NCI-H524 (cell line): ENCODE data around the gene KIF4A.

Experiments used
- DNase-seq, 2 experiments: peaks; one replicate each; lab custom pipeline; 2025; lab: John Stamatoyannopoulos, UW

KIF4A gene

DNA sequence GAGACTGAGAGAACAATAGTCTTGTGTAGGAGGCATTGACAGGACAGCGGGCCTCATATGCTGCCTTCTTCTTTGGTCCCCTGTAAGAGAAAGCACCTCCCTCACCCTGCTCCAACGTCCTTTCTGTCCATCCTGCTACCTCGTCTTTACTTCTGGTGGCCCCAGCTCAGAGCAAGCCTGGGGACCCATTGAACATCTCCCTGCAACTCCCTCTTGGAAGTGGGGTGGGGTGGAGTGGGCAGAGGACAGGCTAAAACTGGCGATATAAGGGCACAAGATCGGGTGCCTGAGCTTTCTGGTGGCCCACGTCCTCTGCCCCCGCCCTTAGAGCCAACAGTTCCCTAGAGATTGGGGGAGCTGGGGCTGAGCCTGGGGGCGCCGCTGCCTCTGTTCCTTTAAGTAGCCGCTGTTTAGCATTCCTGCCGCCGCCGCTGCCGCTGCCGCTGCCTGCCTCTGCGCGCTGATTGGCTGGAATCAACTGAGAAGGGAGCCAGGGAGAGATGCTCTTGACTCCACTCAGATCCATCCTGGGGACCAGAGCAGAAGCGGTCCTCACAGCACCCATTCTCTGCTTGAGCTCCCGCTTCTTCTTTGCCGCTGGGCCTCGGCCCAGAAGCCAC is 154.5 kb downstream of the KIF4A start, which contains the start of gene DLG3:
Gene DLG3 (plus strand): TSS at position 510 of the 620 bp plus-strand sequence. CDS start 367 bp downstream, outside the sequence.
- peak; percentile 65 to 81 for DNase-seq

DNA sequence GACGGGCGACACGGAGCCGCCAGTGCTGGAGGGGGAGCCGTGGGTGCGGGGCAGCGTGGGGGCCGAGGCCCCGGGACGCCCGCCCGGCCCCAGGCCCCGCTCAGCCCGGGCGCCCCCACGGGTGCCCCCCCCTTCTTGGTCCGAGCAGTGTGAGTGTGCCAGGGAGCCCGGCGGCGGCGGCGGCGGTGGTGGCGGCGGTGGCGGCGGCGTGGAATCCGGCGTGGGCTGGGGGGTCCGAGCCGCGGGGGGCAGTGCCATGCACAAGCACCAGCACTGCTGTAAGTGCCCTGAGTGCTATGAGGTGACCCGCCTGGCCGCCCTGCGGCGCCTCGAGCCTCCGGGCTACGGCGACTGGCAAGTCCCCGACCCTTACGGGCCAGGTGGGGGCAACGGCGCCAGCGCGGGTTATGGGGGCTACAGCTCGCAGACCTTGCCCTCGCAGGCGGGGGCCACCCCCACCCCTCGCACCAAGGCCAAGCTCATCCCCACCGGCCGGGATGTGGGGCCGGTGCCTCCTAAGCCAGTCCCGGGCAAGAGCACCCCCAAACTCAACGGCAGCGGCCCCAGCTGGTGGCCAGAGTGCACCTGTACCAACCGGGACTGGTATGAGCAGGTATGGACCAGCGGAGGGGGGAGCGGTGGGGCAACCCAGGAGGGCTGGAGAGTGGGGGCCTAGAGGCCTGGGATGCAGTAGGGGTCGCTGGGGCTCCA is 155.2 kb downstream of the KIF4A start:
- DNase-seq: peak; percentile 12 to 40

DNA sequence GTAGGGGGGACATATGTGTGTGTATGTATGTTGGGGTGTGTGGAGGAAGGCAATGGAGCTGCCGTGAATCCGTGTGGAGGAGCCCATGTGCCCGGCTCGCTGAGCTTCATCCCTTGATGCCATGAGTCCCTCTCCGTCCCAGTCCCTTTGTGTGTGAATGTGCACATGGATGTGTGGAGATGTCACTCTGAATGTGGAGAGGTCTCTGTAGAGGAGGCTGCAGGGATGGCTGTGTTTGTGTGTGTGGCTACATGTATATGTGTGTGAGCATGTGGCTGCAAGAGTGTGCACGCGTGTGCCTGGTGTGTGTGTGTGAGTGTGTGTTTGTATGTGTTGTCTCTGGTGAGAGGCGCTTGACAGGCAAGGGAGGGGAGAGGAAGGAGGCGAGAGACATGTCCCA is 156.0 kb downstream of the KIF4A start:
- peak in 1 of 2 experiments; percentile 41 for DNase-seq

DNA sequence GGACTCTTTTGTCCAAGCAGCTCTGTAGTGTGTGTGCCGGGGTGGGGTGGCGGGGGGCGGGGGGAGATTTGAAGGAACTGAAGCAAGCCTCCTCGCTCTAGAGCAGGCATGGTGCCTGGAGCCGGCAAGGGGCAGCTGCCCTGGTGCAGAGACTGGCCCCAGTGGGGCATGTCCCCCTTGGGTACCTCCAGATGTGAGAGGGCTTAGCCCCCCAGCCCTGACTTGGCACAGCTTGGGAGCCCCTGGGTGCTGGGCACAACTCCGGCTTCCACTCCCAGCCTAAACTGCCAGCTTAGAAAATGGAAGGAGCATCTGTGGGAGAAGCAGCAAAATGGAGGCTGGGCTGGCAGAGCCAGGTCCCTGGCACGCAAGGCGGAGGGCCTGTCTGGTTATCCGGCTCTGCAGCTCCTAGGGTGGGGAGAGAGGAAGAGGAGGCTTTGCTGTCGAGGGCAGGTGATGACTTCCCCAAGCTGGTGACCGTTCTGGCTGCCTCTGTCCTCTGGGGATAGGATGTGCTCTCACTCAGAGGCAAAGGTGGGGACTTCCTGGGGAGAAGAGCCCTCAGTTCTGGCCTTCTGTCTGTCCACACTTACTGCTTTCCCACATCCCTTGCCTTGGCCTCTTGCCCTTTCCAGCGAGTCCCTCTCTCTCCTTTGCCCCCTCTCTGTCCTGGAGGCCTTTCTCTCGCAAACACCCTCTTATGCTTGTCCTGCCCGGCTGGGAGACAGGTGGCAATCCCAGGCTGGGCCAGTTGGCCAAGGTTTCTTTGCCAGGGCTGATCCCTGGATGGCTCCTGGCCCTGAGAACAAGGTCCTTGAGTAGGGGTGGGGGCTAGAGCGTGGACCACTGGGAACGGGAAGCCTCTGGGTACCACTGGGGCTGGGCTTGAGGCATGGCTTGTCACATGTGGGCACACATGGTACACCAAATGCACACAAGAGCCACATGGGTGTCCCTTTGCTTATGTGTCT is 156.8 kb downstream of the KIF4A start:
- no peak for DNase-seq

DNA sequence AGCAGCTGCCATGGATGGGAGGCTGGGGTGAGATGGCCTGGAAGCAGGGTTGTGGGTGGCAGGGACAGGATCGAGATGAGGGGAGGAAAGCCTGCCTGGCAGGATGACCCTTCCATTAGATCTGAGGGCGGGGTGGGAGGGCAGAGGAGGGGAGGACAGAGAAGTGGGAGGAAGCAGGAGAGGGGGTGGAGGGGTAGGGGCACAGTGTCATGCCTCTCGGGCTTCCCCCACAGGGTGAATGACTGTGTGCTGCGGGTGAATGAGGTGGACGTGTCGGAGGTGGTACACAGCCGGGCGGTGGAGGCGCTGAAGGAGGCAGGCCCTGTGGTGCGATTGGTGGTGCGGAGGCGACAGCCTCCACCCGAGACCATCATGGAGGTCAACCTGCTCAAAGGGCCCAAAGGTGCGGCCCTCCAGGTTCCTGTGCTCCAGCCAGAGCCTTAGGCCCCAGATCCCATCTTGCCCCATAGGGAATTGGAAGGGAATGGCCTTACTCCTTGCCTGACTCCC is 159.6 kb downstream of the KIF4A start:
- DNase-seq: no peak

DNA sequence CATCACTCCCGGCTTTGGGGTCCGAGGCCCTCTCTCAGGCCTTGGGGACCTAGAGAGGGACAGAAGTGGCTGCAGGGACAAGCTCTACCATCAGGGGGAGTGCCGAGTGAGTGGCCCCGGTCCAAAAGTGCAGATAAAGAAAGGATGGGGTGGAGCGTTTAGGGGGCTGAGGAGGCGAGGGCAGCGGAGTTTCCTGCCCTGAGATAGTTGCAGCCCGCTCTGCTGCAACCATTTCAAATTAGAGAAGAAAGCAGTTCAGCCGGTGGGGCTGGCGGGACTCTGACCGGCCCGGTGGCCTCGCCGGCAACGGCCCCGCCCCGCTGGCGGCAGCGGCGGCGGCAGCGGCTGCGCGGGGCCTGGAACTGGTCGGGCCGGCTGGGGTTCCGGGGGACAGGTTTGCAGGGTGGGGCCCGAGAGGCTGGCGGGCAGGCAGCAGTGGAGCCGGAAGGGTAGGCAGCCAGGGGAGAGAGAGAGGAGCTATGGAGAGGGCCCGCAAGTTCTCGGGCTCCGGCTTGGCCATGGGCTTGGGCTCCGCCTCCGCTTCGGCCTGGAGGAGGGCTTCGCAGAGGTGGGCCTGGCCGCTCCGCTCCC is 162.3 kb downstream of the KIF4A start:
- no peak for DNase-seq

DNA sequence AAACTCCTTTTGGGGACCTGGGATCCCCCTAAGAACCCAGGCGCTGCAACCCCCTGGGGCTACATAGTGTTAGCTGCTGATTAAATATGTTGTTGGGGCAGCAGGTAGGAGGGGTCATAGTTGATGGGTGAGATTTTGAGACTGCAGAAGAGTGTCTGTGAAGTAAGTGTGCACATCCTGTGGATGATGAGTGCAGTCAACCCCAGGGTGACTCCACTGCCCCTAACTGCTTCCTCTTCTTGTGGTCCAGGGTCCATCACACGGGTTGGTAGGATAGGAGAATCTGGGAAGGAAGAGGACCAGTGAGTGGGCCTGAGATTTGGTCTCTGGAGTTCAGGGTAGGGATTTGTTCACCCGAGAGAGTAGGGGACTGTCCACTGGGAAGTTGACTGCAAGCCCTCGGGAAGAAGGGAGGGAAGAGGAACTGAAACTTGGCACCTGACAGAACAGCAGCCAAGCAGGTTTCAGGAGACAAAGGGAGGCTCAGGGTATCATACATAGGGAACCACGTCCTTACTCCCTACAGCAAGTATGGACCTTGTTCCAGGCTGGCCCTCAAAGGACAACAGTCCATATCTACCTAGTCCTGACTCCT is 163.2 kb downstream of the KIF4A start:
- no peak for DNase-seq

DNA sequence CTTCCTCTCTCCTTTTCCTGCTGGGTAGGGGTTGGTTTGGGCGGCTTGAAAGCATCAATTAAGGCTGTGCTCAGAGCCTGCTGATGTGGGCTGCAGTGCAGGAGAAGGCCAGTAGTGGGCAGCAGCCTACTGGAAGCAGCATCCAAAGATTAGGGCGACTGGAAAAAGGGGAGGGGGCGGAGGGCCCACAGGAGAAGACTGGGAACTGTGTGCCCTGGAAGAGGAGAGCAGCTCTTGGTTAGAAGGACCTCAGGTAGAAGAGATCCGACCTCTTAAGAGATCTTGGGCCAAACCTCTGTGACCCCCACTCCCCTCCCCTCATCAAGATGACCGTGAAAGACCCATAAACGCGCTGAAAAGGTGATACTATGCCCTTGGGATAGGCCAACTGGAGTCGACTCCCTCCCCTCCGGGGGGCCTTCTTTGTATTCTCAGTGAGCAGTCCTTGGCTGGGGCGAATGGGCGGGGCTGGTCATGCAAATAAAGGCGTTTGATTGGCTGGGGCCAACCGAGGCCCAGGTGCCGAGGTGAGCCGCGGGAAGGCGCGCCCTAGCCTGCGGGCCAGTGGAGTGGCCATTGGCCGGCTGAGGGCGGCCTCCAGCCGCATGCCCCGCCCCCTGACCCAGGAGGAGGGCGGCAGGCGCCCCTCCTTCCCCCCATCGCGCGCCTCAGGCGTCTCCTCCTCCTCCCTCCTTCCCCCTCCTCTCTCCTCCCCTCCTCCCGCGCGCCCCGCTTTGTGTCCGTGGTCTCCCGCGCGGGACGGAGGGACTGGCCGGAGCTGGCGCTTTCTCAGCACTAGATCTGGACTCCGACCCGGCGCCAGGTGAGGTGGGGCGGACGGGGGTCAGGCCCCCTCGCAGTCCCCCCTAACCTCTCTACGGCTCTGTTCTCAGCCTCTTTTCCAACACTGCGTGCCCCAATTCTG is 164.8 kb downstream of the KIF4A start:
- peak; percentile 17 to 39 for DNase-seq

DNA sequence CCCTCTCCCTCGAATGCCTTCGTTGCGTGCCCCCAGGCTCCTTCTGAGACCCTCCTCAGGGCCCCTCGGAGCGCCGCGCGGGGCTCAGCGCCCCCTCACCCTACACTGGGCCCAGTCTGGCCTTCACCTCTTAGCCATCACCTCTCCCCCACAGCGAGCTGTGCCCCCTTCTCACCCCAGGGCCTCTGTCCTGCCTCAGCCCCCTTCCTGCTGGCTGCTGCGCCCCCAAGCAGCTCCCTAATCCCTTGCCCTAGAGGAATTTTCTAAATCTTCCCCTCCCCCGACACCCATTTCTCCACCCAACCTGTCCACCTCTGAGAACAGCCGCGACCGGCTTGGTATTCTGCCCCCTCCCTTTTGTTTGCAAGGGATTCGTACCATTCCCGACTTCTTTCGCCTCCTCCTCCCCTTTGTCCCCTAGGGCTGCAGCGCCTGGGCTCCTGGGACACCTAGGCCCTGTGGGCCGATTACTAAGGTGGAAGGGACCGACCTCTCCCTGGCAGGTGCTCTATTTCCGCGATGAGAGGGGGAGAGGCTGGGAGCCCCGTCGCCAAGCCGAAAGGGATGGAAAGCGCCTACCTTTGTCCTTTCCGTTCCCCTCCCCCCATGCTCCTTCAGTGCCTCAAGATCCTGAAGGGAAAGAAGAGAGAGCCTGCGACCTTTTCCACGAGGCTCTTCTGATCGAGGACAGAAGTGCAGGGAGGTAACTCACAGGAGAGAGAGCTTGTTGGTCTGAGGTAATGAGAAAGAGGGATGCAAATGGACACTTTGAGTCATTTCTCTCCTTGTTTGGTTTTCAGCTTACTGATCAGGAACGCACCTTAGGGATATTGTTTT is 165.7 kb downstream of the KIF4A start:
- no peak for DNase-seq

DNA sequence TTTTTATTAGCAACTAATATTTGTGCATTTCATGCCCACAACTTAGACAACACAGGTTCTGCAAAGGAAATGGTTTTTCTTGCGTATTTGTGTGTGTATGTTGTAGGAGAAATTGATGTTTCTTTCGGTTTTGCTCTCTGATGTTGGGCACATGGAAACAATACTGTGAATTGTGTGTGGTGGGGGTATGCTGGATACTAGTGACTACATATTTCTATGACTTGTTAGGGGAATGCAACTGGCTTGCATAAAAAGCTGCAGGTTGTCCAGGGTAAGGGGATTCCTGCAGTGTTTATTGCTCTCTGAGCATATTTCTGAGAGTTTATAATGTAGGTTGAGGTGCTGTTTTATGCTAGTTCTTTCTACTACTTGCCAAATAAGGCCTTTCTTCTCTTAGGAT is 166.4 kb downstream of the KIF4A start:
- DNase-seq: no peak

DNA sequence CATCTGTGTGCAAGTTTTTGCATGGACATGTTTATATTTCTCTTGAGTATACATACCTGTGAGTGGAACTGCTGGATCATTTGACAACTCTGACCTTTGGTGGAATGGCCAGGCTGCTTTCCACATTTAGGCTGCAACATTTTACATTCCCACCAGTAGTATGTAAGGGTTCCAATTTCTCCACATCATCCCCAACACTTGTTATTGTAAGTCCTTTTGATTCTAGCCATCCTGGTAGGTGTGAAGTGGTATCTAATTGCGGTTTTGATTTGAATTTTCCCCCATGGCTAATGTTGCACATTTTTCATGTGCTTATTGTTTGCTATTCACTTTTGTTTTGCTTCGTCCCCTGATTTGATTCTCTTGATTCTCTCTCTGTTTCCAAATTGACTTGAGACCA is 171.1 kb downstream of the KIF4A start:
- DNase-seq: no peak

DNA sequence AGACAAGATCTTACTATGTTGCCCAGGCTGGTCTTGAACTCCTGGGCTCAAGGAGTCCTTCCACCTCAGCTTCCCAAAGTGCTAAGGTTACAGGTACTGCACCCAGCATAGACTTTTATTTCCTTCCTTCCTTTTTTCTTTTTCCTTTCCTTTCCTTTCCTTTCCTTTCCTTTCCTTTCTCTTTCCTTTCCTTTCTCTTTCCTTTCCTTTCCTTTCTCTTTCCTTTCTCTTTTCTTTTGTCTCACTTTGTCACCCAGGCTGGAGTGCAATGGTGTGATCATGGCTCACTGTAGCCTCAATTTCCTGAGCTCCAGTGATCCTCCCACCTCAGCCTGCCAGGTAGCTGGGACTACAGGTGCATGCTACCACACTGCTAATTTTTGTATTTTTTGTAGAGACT is 174.1 kb downstream of the KIF4A start:
- no peak for DNase-seq

DNA sequence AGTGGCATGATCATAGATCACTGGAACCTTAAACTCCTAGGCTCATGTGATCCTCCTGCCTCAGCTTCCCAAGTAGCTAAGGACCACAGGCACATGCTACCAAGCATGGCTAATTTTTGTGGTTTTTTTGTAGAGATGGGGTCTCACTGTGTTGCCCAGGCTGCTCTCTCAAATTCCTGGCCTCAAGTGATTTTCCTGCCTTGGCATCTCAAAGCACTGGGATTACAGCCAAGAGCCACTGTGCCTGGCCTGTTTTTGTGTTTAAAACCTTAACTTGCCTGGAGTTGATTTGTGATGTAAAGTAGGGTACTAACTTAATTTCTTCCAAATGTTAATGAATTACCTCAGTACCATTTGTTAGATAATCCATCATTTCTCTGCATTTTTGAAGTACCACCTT is 177.1 kb downstream of the KIF4A start:
- no peak for DNase-seq

DNA sequence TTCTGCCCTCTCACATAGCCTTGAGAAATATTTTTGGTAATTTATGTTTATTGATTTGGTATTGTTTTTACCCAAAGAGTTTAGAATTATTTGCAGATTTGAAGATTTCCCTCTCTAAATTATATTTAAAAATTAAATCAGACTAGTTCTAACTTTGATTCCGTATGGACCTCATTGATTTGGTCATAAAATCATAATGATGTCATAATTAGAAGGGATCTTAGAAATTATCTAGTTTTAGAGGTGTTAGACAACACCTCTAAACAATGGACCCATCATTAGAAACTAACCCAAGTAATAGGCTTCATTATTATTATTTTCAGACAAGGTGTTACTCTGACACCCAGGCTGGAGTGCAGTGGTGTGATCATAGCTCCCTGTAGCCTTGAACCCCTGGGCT is 178.8 kb downstream of the KIF4A start:
- DNase-seq: no peak
